Endothelial cell of umbilical vein (primary cell): ENCODE results near the gene GFI1B. TPM values are rescaled to one million over a fixed set of nuclear protein-coding genes. Genes with fewer than 3 reads are reported as not detected.

Source experiments
- BruUV-seq: library from RNA; stranded (reverse); fragments of 400-500 nt; replicated peaks from 2 replicates; lab custom pipeline; 2021; lab: Mats Ljungman, UMichigan
- CTCF ChIA-PET: fragments of 300-600, 350-600 bp; sonication (Branson Sonifier 250); formaldehyde crosslinking; loops from one replicate; lab custom pipeline; 2021; ENCODE audit warnings: antibody characterized with exemption, inconsistent platforms; lab: Charles Lee
- POLR2A ChIA-PET: fragments of 300-600, 350-600 bp; sonication (Branson Sonifier 250); formaldehyde crosslinking; loops from one replicate; lab custom pipeline; 2021; ENCODE audit warnings: antibody characterized with exemption, inconsistent platforms; lab: Charles Lee
- DNase-seq: peaks from one replicate; pipeline ENCODE4 v3.0.0-alpha.2; 2011; ENCODE audit warnings: low read depth, low spot score
- FAIRE-seq: peaks from 2 replicates; lab custom pipeline; 2011; peaks lifted over from hg19 to GRCh38; lab: Jason Lieb, UNC
- H2AFZ ChIP-seq: 2 replicates; pipeline ENCODE4 v1.6.0; 2012; ENCODE audit warnings: low read depth, low read length, control low read depth, inconsistent platforms
- H3K27ac ChIP-seq: 2 replicates; pipeline ENCODE4 v1.5.1; 2011; ENCODE audit warnings: low read depth, mild to moderate bottlenecking, control low read depth, low read length, moderate library complexity; ENCODE audit not compliant: insufficient read depth
- H3K27me3 ChIP-seq, 2 experiments: 2 replicates each; pipeline versions ENCODE4 v1.6.0 to v1.6.1; 2011; ENCODE audit warnings: low read length in 2 of 2, mixed read lengths in 1 of 2; ENCODE audit not compliant: control insufficient read depth in 2 of 2, insufficient read depth in 2 of 2
- H3K36me3 ChIP-seq, 2 experiments: 2 replicates in 1 of 2; 3 replicates in 1 of 2; pipeline ENCODE4 v1.5.1; 2011; ENCODE audit warnings: low read length in 2 of 2, mild to moderate bottlenecking in 1 of 2, moderate library complexity in 1 of 2; ENCODE audit not compliant: control insufficient read depth in 2 of 2, insufficient read depth in 2 of 2; ENCODE audit errors: extremely low read depth in 1 of 2
- H3K4me1 ChIP-seq: 3 replicates; pipeline ENCODE4 v1.5.1; 2011; ENCODE audit warnings: mild to moderate bottlenecking, low read length; ENCODE audit not compliant: control insufficient read depth, insufficient read depth; ENCODE audit errors: extremely low read depth
- H3K4me2 ChIP-seq: 2 replicates; pipeline ENCODE4 v1.6.1; 2011; ENCODE audit warnings: low read length, control low read depth, mixed read lengths; ENCODE audit not compliant: insufficient read depth
- H3K4me3 ChIP-seq, 3 experiments: fragments of 200-600 bp in 1 of 3; sonication (generic), shearing (Covaris generic) in 1 of 3; replicated peaks in 1 of 3; 2 replicates each; pipeline ENCODE4 v1.5.1; 2011 to 2016; ENCODE audit warnings: control low read depth in 3 of 3, low read length in 3 of 3, mild to moderate bottlenecking in 2 of 3, inconsistent platforms in 1 of 3, low read depth in 1 of 3, moderate library complexity in 1 of 3; ENCODE audit not compliant: insufficient read depth in 1 of 3
- H3K79me2 ChIP-seq: 2 replicates; pipeline ENCODE4 v1.6.0; 2012; ENCODE audit warnings: low read length, inconsistent platforms; ENCODE audit not compliant: control insufficient read depth, insufficient read depth
- H3K9ac ChIP-seq: replicated peaks from 2 replicates; pipeline ENCODE3; 2011; ENCODE audit warnings: low read length, control low read depth; ENCODE audit not compliant: insufficient read depth; ENCODE audit errors: extremely low read depth
- H3K9me1 ChIP-seq: replicated peaks from 3 replicates; pipeline ENCODE4 v1.6.0; 2011; ENCODE audit warnings: mild to moderate bottlenecking, low read length; ENCODE audit not compliant: control insufficient read depth, insufficient read depth; ENCODE audit errors: extremely low read depth
- H3K9me3 ChIP-seq: replicated peaks from 2 replicates; pipeline ENCODE4 v1.5.1; 2012; ENCODE audit warnings: low read length, inconsistent platforms; ENCODE audit not compliant: control insufficient read depth, insufficient read depth
- H4K20me1 ChIP-seq: replicated peaks from 2 replicates; pipeline ENCODE3; 2011; ENCODE audit warnings: mild to moderate bottlenecking, low read length; ENCODE audit not compliant: control insufficient read depth, insufficient read depth; ENCODE audit errors: extremely low read depth
- EZH2 ChIP-seq: IDR thresholded peaks from 2 replicates; pipeline ENCODE4 v1.6.1; 2012; ENCODE audit warnings: borderline replicate concordance, low read depth, mild to moderate bottlenecking, moderate library complexity, low read length, inconsistent platforms; ENCODE audit not compliant: severe bottlenecking
- FOS ChIP-seq: IDR thresholded peaks from 2 replicates; pipeline ENCODE4 v1.6.1; 2011; ENCODE audit warnings: mild to moderate bottlenecking, low read length, moderate library complexity, borderline replicate concordance; ENCODE audit not compliant: insufficient read depth
- GATA2 ChIP-seq: IDR thresholded peaks from 2 replicates; pipeline ENCODE4 v1.7.0; 2011; ENCODE audit warnings: low read depth, mild to moderate bottlenecking, moderate library complexity, mixed read lengths, low read length; ENCODE audit not compliant: insufficient read length, insufficient read depth
- MYC ChIP-seq: IDR thresholded peaks from one replicate; pipeline ENCODE4 v1.6.1; 2011; ENCODE audit warnings: mild to moderate bottlenecking, low read depth, low read length
- POLR2AphosphoS5 ChIP-seq: IDR thresholded peaks from 2 replicates; pipeline ENCODE4 v1.6.1; 2012; ENCODE audit warnings: low read depth, mild to moderate bottlenecking, control low read depth, low read length, moderate library complexity; ENCODE audit not compliant: insufficient read depth
- dilution Hi-C: fragments of 300-500 bp; cut with MboI; formaldehyde crosslinking; loops from one replicate; pipeline ENCODE4 v1.15.0; 2019; ENCODE audit warnings: low sequenced_read_pairs; ENCODE audit not compliant: extremely low pct_ligation_motif_present
- intact Hi-C: fragments of 100-400 bp; cut with micrococcal nuclease; formaldehyde crosslinking; loops from one replicate; pipeline ENCODE4 v1.10.0; 2022
- polyA plus RNA-seq, 4 experiments: library from polyadenylated mRNA; depleted of rRNA in 3 of 4; stranded (reverse) in 3 of 4; unstranded in 1 of 4; fragments of >200 nt; gene quantifications; 2 replicates each; pipeline versions ENCODE4 v1.2.1 to v1.2.3, GENCODE V29; 2011 to 2012; ENCODE audit warnings: missing spikeins in 1 of 4
- total RNA-seq: library from RNA; stranded (reverse); gene quantifications from 2 replicates; pipeline ENCODE4 v1.2.3, GENCODE V29; 2021
- TF ChIP-seq, protein P1 (sequence below): IDR thresholded peaks from 2 replicates; pipeline ENCODE4 v1.6.1; 2011; ENCODE audit not compliant: insufficient read depth, insufficient read length

GFI1B gene
- total and polyA plus RNA-seq, 2 donors (not counting 3 experiments of a cell fraction or from before 2014, with no cell fraction given): 0.04 TPM; not detected in 1

DNA sequence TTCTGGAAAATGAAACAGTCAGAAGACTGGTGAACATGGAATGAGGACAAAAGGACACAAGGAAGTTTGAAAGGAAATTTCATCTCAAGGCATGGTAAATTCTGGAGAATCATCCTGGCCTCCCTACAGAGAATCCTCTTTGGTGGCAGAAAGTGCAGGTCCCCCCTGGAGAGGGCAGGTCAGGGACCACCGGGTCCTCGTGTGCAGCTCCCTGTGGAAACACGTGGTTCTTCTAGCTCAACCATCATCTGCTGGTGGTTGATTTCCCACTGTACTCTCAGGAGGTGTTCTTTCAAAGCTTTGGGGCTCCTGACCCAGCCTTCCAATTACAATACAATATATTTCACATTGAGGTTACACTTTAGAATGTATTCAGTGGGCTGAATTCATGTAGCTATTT is 49.7 kb downstream of the GFI1B start:
- CTCF ChIA-PET: interaction anchor here (1.5 to 2.6 kb wide), 2 partner anchors 13 to 116 kb away, joined by 4 to 8 read pairs; no protein-coding TSS in a partner anchor
- Histone ChIP-seq H2AFZ (no peak overlapping the region), H3K9me1 (no peaks in the 10 kb centered on the region), H3K79me2 (peaks cover 24% of the 10 kb centered on the region), H3K4me2 (no peak overlapping the region), H3K9me3 (no peaks in the 10 kb centered on the region), H4K20me1 (no peaks in the 10 kb centered on the region), H3K4me3 (no peak overlapping the region), H3K9ac (no peak overlapping the region), H3K4me1 (peaks cover 8% of the 10 kb centered on the region), H3K36me3 (no peaks in the 10 kb centered on the region), H3K27ac (no peak overlapping the region), H3K27me3 (no peaks in the 10 kb centered on the region)
- no TSS peak for BruUV-seq
- POLR2A ChIA-PET: no interaction called here
- FAIRE-seq: no peak
- intact Hi-C loops (no loop called here), dilution Hi-C loops (no loop called here)
- TF ChIP-seq POLR2AphosphoS5: no peak
- DNase-seq: no peak

DNA sequence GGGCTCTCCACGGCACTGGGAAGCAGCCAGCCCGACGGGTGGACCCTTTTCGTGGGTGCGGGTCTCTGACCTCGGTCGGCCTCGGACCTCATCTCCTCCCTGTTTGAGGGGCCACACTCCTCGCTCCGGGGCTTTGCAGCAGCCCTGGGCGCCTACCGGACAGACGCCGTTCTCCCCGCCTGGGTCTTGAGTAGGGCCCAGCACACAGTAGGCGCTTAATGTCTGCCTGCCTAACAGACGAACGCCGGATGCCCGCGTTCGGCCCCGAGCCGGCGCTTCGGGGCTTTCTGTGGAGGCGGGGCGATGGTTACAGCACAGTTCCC is 51.5 kb downstream of the GFI1B start:
- ChIA-PET CTCF (interaction anchor here (1.0 to 2.2 kb wide), 9 partner anchors 8 to 156 kb away, joined by 3 to 34 read pairs (median 4); partner anchors contain the start of gene GFI1B), POLR2A (interaction anchor here (0.6 to 1.2 kb wide), 4 partner anchors 12 to 209 kb away, joined by 3 to 5 read pairs (median 4); partner anchors contain the start of gene TSC1)
- H3K4me2 ChIP-seq: peak overlapping the region; percentile 33
- dilution Hi-C loops: no loop called here
- peaks cover 42% of the 10 kb centered on the region for H3K79me2 ChIP-seq
- no peaks in the 10 kb centered on the region for H4K20me1 ChIP-seq
- peak overlapping the region; percentile 64 for H3K27ac ChIP-seq
- H3K9ac ChIP-seq: peak overlapping the region; percentile 94
- peak; percentile 5 for DNase-seq
- peaks cover 8% of the 10 kb centered on the region for H3K4me1 ChIP-seq
- intact Hi-C loops: loop anchor here (1.0 kb wide), 1 partner anchor 8 kb away; no protein-coding TSS in a partner anchor
- no peaks in the 10 kb centered on the region for H3K27me3 ChIP-seq
- FAIRE-seq: no peak
- peak overlapping the region; percentile 85 to 93 (median 92) for H3K4me3 ChIP-seq
- H3K36me3 ChIP-seq: peaks cover 0 to 2% of the 10 kb centered on the region in 2 experiments
- BruUV-seq: TSS peak; percentile 95
- no peak for TF ChIP-seq GATA2
- TF ChIP-seq, protein P1, sequence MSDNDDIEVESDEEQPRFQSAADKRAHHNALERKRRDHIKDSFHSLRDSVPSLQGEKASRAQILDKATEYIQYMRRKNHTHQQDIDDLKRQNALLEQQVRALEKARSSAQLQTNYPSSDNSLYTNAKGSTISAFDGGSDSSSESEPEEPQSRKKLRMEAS: no peak
- TF ChIP-seq FOS: no peak
- no peak for TF ChIP-seq MYC
- no peak for TF ChIP-seq POLR2AphosphoS5
- TF ChIP-seq EZH2: no peak
- H3K9me3 ChIP-seq: no peaks in the 10 kb centered on the region
- H2AFZ ChIP-seq: peak overlapping the region; percentile 68
- no peaks in the 10 kb centered on the region for H3K9me1 ChIP-seq
